Esophagus muscularis mucosa (tissue), 4 donors: ENCODE measurements around the gene ITPKC. TPM values are rescaled to one million over a fixed set of nuclear protein-coding genes. Genes with fewer than 3 reads are reported as not detected.

Experiments used
- DNase-seq: peaks from one replicate; pipeline ENCODE4 v3.0.0-alpha.2; 2017; ENCODE audit errors: extremely low spot score
- H3K27ac ChIP-seq, 4 donors: fragments of 200-600 bp; sonication (generic); replicated peaks in 1 of 4; 1 replicate in 3 of 4; 2 replicates in 1 of 4; pipeline ENCODE4 v1.5.1; 2016 to 2019; ENCODE audit warnings: mild to moderate bottlenecking in 1 of 4
- H3K27me3 ChIP-seq, 4 donors: fragments of 200-600 bp; sonication (generic); one replicate each; pipeline versions ENCODE4 v1.5.1 to v1.6.0; 2016 to 2019
- H3K36me3 ChIP-seq, 4 donors: fragments of 200-600 bp; sonication (generic); one replicate each; pipeline ENCODE4 v1.5.1; 2016 to 2019
- H3K4me1 ChIP-seq, 4 donors: fragments of 200-600 bp; sonication (generic); one replicate each; pipeline ENCODE4 v1.5.1; 2016 to 2019
- H3K4me3 ChIP-seq, 4 donors: fragments of 200-600 bp; sonication (generic); 1 replicate in 2 of 4; 2 replicates in 2 of 4; pipeline ENCODE4 v1.5.1; 2016 to 2019; ENCODE audit warnings: mild to moderate bottlenecking in 4 of 4, moderate library complexity in 1 of 4
- H3K9me3 ChIP-seq, 4 donors: fragments of 200-600 bp; sonication (generic); 1 replicate in 3 of 4; 2 replicates in 1 of 4; pipeline ENCODE4 v1.5.1; 2016 to 2019
- EP300 ChIP-seq: sonication (generic); formaldehyde crosslinking; IDR thresholded peaks from one replicate; pipeline ENCODE4 v1.6.1; 2017; ENCODE audit warnings: antibody characterized with exemption
- POLR2A ChIP-seq: fragments of 450-650 bp; IDR thresholded peaks from one replicate; pipeline ENCODE4 v1.6.1; 2017; ENCODE audit warnings: antibody characterized with exemption, moderate library complexity, mild to moderate bottlenecking, low read depth
- POLR2AphosphoS5 ChIP-seq, 2 donors: sonication (generic); formaldehyde crosslinking; IDR thresholded peaks; one replicate each; pipeline ENCODE4 v1.6.1; 2017; ENCODE audit warnings: antibody characterized with exemption in 2 of 2
- WGBS: methylation state at CpG from one replicate; pipeline ENCODE4 v1.1.5; 2018; 5-methylcytosine and 5-hydroxymethylcytosine counted together
- intact Hi-C: fragments of 100-400 bp; cut with DNase I; formaldehyde crosslinking; loops from one replicate; pipeline ENCODE4 v1.15.1; 2023
- total RNA-seq, 4 donors: library from RNA; depleted of rRNA; stranded (reverse); fragments of >200 nt; gene quantifications; one replicate each; pipeline versions ENCODE4 v1.1.0 to v1.2.1, GENCODE V29; 2016
- TF ChIP-seq, protein P1 (sequence below), 3 experiments: fragments of 200-600 bp in 2 of 3; fragments of 450-650 bp in 1 of 3; sonication (generic) in 2 of 3; IDR thresholded peaks; one replicate each; pipeline ENCODE4 v1.5.1; 2017 to 2019; ENCODE audit warnings: antibody characterized with exemption in 3 of 3, mild to moderate bottlenecking in 2 of 3, moderate library complexity in 1 of 3

ITPKC gene
- total RNA-seq, 4 donors from 2014 or later, result 28.7 to 123 (median 33.3) TPM

DNA sequence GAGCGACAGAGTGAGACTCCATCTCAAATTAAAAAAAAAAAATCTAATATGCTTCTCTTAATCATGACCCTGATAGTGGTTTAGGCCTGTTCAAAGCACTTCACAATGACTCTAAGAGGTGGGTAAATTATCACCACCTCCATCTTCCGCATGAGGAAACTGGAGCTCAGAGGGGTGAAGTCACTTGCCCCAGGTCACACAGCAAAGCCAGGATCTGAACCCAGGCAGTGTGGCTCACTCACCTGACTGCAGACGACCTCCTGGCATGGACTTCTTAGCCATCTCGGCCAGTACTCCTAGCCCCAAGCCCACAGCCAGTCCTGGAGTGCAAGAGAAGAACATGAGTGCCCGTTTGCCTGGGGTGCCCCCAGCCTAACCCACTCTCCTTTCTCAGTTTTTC, 7.1 kb upstream of the ITPKC start:
- no peak for DNase-seq
- peaks cover 13 to 22% (median 17%) of the 10 kb centered on the region in 4 donors for H3K4me1 ChIP-seq
- no peaks in the 10 kb centered on the region for H3K27me3 ChIP-seq
- H3K4me3 ChIP-seq, result no peak overlapping the region
- no peaks in the 10 kb centered on the region for H3K9me3 ChIP-seq
- intact Hi-C loops, result no loop called here
- peaks cover 10 to 86% (median 66%) of the 10 kb centered on the region in 4 donors for H3K36me3 ChIP-seq
- H3K27ac ChIP-seq, result no peak overlapping the region
- 92% methylated on average over 5 of the region's 5 CpGs for WGBS
- TF ChIP-seq EP300 (no peak), POLR2AphosphoS5 (IDR thresholded peaks at IDR 0.05) (no peak), POLR2A (no peak)
- TF ChIP-seq, protein P1, sequence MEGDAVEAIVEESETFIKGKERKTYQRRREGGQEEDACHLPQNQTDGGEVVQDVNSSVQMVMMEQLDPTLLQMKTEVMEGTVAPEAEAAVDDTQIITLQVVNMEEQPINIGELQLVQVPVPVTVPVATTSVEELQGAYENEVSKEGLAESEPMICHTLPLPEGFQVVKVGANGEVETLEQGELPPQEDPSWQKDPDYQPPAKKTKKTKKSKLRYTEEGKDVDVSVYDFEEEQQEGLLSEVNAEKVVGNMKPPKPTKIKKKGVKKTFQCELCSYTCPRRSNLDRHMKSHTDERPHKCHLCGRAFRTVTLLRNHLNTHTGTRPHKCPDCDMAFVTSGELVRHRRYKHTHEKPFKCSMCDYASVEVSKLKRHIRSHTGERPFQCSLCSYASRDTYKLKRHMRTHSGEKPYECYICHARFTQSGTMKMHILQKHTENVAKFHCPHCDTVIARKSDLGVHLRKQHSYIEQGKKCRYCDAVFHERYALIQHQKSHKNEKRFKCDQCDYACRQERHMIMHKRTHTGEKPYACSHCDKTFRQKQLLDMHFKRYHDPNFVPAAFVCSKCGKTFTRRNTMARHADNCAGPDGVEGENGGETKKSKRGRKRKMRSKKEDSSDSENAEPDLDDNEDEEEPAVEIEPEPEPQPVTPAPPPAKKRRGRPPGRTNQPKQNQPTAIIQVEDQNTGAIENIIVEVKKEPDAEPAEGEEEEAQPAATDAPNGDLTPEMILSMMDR (IDR thresholded peaks at IDR 0.05), result no peak

DNA sequence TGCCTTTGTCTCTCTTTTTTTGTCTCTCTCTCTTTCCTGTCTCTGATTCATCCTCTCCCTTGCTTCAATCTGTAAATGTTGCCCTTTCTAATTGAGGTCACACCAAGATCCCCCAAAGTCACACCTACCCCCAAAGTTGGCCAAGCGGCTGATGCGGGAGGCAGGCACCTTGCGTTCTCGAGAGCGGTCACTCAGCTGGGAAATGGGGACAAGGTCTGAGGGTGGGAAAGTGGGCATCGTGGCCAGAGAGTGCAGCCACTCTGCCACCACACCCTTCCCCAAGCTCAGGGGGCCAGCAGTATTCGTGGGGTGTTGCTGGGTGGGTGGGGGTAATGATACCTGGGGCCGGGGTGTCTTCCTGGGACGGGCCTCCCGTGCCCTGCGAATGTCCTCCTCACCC, 3.0 kb upstream of the ITPKC start:
- intact Hi-C loops, result no loop called here
- Histone ChIP-seq H3K4me1 (peaks cover 21 to 54% (median 41%) of the 10 kb centered on the region in 4 donors), H3K4me3 (peak overlapping the region; percentile 73 to 92 (median 78)), H3K27me3 (no peaks in the 10 kb centered on the region), H3K9me3 (no peaks in the 10 kb centered on the region), H3K36me3 (peaks cover 5 to 47% (median 42%) of the 10 kb centered on the region in 4 donors), H3K27ac (peak overlapping the region; percentile 95 to 99 (median 98))
- TF ChIP-seq, protein P1 (IDR thresholded peaks at IDR 0.05), result no peak
- TF ChIP-seq EP300 (no peak), POLR2A (no peak), POLR2AphosphoS5 (IDR thresholded peaks at IDR 0.05) (no peak)
- 89% methylated on average over 6 of the region's 11 CpGs for WGBS
- no peak for DNase-seq

DNA sequence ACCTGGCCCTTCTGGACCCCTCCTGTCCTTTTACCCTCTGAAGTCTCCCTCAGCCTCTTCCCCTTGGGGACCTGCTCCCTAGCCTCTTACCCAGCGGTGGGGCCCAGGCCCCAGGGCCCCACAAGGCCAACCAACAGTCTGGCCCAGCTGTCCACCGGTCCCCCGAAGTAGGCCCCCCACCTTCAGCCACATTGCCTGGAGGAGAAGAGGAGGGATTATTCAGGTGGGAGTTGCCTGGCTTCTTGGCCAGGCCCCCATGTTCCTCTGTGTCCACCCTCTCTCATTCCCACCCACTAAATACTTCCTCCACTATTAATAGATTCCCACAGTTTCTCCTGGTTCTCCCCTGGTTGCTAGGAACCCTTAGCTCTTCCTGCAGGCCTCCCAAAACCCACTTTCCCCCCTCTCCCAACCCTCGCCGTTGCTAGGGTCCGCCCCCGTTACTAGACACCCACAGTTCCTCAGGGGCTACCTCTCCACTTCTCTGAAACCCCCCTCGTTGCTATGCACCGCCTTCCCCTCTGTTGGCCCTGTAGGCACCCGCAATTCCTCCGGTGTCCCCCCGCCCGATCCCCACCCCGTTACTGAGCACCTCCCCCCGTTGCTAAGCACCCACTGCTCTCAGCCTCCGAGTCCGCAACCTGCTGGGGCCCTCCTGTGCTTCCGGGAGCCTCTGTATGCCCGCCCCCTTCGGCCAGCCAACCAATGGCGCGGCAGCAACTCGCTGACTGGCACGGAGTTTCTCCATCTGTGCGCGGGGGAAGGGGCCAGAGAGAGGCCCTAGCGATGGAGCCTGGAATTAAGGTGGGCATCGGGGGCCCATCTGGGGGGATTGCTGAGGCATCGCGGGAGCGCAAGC, 2.2 kb upstream of the ITPKC start:
- H3K9me3 ChIP-seq, result no peaks in the 10 kb centered on the region
- H3K36me3 ChIP-seq, result peaks cover 5 to 40% (median 35%) of the 10 kb centered on the region in 4 donors
- H3K27me3 ChIP-seq, result no peaks in the 10 kb centered on the region
- peak; percentile 98 for DNase-seq
- H3K4me1 ChIP-seq, result peaks cover 21 to 62% (median 48%) of the 10 kb centered on the region in 4 donors
- peak in 1 of 2 donors; percentile 77 for TF ChIP-seq POLR2AphosphoS5 (IDR thresholded peaks at IDR 0.05)
- no peak for TF ChIP-seq POLR2A
- TF ChIP-seq, protein P1 (IDR thresholded peaks at IDR 0.05), result peak in 1 of 3 experiments; percentile 2
- no peak for TF ChIP-seq EP300
- WGBS, result 2% methylated on average over 30 of the region's 31 CpGs
- H3K4me3 ChIP-seq, result peak overlapping the region; percentile 73 to 92 (median 78)
- H3K27ac ChIP-seq, result peak overlapping the region; percentile 95 to 99 (median 98)
- intact Hi-C loops, result no loop called here

DNA sequence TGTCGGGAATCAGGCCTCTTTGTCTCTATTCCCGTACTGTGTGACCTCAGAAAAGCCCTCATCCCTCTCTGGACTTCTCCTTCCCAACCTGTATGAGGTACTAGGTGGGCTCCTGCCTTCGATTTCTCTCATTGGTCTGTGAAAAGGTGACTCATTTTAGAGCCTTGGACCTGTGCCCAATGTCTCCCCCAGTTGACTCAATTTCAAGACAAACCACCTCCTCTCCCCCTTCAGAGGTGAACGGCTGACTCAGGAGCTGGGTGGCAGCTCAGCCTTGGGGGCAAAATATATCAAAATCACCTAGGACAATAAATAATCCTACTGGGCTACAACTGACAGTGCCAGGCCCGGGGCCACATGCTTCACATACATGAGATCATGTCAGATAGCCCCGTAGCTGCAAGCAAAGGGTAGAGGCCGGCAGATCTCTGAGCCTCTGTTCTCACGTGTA, 856 bp upstream of the ITPKC start:
- H3K9me3 ChIP-seq, result no peaks in the 10 kb centered on the region
- intact Hi-C loops, result no loop called here
- H3K27me3 ChIP-seq, result no peaks in the 10 kb centered on the region
- TF ChIP-seq POLR2AphosphoS5 (IDR thresholded peaks at IDR 0.05) (no peak), POLR2A (no peak), EP300 (no peak)
- TF ChIP-seq, protein P1 (IDR thresholded peaks at IDR 0.05), result no peak
- H3K36me3 ChIP-seq, result peaks cover 0 to 27% (median 22%) of the 10 kb centered on the region in 4 donors
- DNase-seq, result no peak
- 7% methylated on average over 8 of the region's 8 CpGs for WGBS
- H3K27ac ChIP-seq, result peak overlapping the region; percentile 95 to 99 (median 98)
- H3K4me3 ChIP-seq, result peak overlapping the region; percentile 73 to 92 (median 78)
- H3K4me1 ChIP-seq, result peaks cover 23 to 75% (median 62%) of the 10 kb centered on the region in 4 donors
